ENCODE results near the gene FAM219B. TPM values are rescaled to one million over a fixed set of nuclear protein-coding genes. Genes with fewer than 3 reads are reported as not detected.

FAM219B gene
- total and polyA plus RNA-seq, 10 of the 15 experiments (the other 5 are each of a cell fraction or from before 2014, with no cell fraction given) = 7.6 to 53.2 (median 29.4) TPM

DNA sequence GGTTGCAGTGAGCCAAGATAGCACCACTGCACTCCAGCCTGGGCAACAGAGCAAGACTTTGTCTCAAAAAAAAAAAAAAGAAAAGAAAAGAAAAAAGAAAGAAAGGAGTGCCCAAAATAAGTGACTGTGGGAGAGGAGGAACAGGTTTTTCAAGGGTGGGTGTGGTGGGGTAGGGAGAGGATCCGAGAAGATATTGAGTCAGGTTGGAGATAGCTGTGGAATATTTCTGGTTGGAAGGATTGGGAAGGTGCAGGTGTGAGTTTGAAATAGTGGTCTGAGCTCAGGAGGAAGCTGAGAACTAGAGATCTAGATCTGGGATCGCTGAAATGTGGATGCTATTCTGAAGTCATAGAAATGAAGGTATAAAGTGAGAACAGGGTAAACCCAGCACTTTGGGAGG lies 41.3 kb downstream of the FAM219B start:
- CTCF ChIA-PET = interaction anchor here (0.7 to 11.2 kb wide), 3 partner anchors 35 to 94 kb away, joined by 3 to 129 read pairs (median 4); no protein-coding TSS in a partner anchor
- H3K9me3 ChIP-seq (replicated peaks; ENCODE audit: control insufficient read depth, insufficient read depth, low read length) = peaks cover 12% of the 10 kb centered on the region
- RAD21 ChIA-PET (ENCODE audit: unreplicated experiment) = interaction anchor here (1.0 kb wide), 1 partner anchor 37 kb away, joined by 4 read pairs; no protein-coding TSS in a partner anchor
- FAIRE-seq = no peak
- in situ Hi-C loops (cut with MboI) (no loop called here), intact Hi-C loops (cut with micrococcal nuclease; ENCODE audit: unreplicated experiment) (no loop called here)
- peaks cover 2 to 19% of the 10 kb centered on the region in 2 experiments; a peak in 3 of 4 replicates for H3K36me3 ChIP-seq (ENCODE audit: control insufficient read depth in 2 of 2, insufficient read depth in 2 of 2, low read length in 1 of 2)
- no peak overlapping the region for H3K9ac ChIP-seq (ENCODE audit: control insufficient read depth, insufficient read depth, low read length)
- no peak for DNase-seq (ENCODE audit: low read depth, low spot score)
- H4K20me1 ChIP-seq (ENCODE audit: control insufficient read depth, insufficient read depth) = peaks cover 3% of the 10 kb centered on the region; the same call in 1 of the 2 replicates
- BruUV-seq (replicated peaks) = no TSS peak
- no peak for ATAC-seq
- H3K79me2 ChIP-seq (ENCODE audit: control insufficient read depth, insufficient read depth, low read length) = peaks cover 62% of the 10 kb centered on the region
- no peak overlapping the region for H3K27ac ChIP-seq (ENCODE audit: control insufficient read depth, insufficient read depth)
- no peak overlapping the region for H2AFZ ChIP-seq (ENCODE audit: control insufficient read depth, low read depth, low read length)
- 100% methylated on average over 2 of the region's 2 CpGs for WGBS (ENCODE audit: insufficient coverage, insufficient replicate concordance, low lambda C conversion rate, missing lambda C conversion rate)
- H3K27me3 ChIP-seq (replicated peaks in 1 of 2; ENCODE audit: control insufficient read depth in 2 of 2, insufficient read depth in 2 of 2, low read length in 1 of 2) = no peaks in the 10 kb centered on the region
- POLR2A ChIA-PET = interaction anchor here (0.7 kb wide), 1 partner anchor 41 kb away, joined by 5 read pairs; no protein-coding TSS in a partner anchor
- H3K4me3 ChIP-seq = no peak overlapping the region
- no peak overlapping the region for H3K4me2 ChIP-seq (ENCODE audit: control insufficient read depth, insufficient read depth)
- SMC1A ChIA-PET (ENCODE audit: uncharacterized antibody, unreplicated experiment) = interaction anchor here (0.9 kb wide), 1 partner anchor 36 kb away, joined by 3 read pairs; no protein-coding TSS in a partner anchor
- H3K4me1 ChIP-seq (ENCODE audit: control insufficient read depth, insufficient read depth, low read length) = peaks cover 28% of the 10 kb centered on the region
- TF ChIP-seq RB1 (IDR thresholded peaks at IDR 0.05; ENCODE audit: borderline replicate concordance) (no peak), YY1 (IDR thresholded peaks at IDR 0.05; ENCODE audit: low read depth, low read length) (no peak), TCF3 (IDR thresholded peaks at IDR 0.05; ENCODE audit: borderline replicate concordance, insufficient read depth, low read depth, low read length) (no peak), ESRRA (IDR thresholded peaks at IDR 0.05; ENCODE audit: low read length) (no peak), IRF4 (IDR thresholded peaks at IDR 0.05; ENCODE audit: low read depth, low read length) (no peak), TBL1XR1 (IDR thresholded peaks at IDR 0.05; ENCODE audit: low read depth, low read length) (no peak), EED (IDR thresholded peaks at IDR 0.05; ENCODE audit: low read depth) (no peak), CREB1 (IDR thresholded peaks at IDR 0.05; ENCODE audit: low read depth) (no peak), EZH2 (IDR thresholded peaks at IDR 0.05; ENCODE audit: borderline replicate concordance, control insufficient read depth, low read depth, low read length) (no peak), MYB (IDR thresholded peaks at IDR 0.05; ENCODE audit: borderline replicate concordance, low read depth, low read length) (no peak)
- TF ChIP-seq, protein P1, sequence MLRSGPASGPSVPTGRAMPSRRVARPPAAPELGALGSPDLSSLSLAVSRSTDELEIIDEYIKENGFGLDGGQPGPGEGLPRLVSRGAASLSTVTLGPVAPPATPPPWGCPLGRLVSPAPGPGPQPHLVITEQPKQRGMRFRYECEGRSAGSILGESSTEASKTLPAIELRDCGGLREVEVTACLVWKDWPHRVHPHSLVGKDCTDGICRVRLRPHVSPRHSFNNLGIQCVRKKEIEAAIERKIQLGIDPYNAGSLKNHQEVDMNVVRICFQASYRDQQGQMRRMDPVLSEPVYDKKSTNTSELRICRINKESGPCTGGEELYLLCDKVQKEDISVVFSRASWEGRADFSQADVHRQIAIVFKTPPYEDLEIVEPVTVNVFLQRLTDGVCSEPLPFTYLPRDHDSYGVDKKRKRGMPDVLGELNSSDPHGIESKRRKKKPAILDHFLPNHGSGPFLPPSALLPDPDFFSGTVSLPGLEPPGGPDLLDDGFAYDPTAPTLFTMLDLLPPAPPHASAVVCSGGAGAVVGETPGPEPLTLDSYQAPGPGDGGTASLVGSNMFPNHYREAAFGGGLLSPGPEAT (IDR thresholded peaks at IDR 0.05; ENCODE audit: low read depth) = no peak
- TF ChIP-seq, protein P2, sequence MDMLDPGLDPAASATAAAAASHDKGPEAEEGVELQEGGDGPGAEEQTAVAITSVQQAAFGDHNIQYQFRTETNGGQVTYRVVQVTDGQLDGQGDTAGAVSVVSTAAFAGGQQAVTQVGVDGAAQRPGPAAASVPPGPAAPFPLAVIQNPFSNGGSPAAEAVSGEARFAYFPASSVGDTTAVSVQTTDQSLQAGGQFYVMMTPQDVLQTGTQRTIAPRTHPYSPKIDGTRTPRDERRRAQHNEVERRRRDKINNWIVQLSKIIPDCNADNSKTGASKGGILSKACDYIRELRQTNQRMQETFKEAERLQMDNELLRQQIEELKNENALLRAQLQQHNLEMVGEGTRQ (IDR thresholded peaks at IDR 0.05; ENCODE audit: borderline replicate concordance, low read depth, low read length) = no peak
- TF ChIP-seq, protein P3, sequence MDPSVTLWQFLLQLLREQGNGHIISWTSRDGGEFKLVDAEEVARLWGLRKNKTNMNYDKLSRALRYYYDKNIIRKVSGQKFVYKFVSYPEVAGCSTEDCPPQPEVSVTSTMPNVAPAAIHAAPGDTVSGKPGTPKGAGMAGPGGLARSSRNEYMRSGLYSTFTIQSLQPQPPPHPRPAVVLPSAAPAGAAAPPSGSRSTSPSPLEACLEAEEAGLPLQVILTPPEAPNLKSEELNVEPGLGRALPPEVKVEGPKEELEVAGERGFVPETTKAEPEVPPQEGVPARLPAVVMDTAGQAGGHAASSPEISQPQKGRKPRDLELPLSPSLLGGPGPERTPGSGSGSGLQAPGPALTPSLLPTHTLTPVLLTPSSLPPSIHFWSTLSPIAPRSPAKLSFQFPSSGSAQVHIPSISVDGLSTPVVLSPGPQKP (IDR thresholded peaks at IDR 0.05; ENCODE audit: low read depth, low read length) = no peak
- TF ChIP-seq, protein P4, sequence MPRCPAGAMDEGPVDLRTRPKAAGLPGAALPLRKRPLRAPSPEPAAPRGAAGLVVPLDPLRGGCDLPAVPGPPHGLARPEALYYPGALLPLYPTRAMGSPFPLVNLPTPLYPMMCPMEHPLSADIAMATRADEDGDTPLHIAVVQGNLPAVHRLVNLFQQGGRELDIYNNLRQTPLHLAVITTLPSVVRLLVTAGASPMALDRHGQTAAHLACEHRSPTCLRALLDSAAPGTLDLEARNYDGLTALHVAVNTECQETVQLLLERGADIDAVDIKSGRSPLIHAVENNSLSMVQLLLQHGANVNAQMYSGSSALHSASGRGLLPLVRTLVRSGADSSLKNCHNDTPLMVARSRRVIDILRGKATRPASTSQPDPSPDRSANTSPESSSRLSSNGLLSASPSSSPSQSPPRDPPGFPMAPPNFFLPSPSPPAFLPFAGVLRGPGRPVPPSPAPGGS (IDR thresholded peaks at IDR 0.05; ENCODE audit: borderline replicate concordance, insufficient read depth, low read depth, low read length, poor library complexity, severe bottlenecking) = no peak
- TF ChIP-seq, protein P5, sequence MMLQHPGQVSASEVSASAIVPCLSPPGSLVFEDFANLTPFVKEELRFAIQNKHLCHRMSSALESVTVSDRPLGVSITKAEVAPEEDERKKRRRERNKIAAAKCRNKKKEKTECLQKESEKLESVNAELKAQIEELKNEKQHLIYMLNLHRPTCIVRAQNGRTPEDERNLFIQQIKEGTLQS (IDR thresholded peaks at IDR 0.05; ENCODE audit: borderline replicate concordance, extremely low read depth, low read depth, low read length) = no peak

Measured in GM12878 (cell line).